ENCODE measurements around the gene DSCAML1.

DSCAML1 gene

DNA sequence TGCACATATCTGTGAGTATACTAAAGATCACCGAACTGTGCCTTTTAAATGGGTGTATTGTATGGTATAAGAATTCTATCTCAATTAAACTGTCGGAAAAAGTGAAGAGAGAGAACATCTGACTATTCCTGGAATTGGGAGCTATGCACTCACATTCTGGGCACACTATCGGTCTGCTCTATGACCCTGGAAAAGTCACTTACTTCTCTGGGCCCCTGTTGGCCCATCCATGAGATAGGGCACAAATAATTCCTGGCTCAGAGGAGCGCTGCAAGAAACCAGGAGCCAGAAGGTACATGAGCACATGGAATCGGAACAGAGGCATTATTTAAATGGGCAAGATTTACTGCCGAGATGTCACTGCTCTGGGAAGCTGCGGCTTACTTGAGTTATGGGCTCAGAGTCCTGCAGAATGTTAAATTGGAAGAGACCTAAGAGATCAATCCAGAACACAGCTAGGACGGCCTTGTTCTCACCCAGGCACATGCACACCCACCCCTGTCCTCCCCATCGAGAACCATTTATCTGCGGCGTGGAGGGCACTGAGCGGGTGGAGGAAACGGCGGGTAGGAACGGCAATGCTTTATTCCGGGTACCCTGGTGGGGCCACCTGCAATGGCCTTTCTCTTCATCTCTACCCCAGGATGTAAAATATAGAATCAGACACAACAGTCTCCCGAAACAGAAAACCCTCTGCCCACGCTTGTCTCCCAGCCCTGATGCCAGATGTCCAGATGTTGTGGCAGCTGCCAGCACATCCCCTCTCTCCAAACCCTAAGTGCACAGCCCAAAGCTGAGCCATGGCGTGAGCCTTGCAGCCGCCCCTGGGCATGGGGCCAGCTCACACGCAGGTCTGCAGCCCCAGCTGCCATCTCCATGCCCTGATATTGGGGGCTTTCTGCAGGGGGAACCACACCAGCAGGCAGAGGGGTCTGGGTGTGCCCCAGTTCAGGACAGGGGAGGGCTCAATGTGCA is 142.4 kb downstream of the DSCAML1 start:
- DNase-seq, result no peak

DNA sequence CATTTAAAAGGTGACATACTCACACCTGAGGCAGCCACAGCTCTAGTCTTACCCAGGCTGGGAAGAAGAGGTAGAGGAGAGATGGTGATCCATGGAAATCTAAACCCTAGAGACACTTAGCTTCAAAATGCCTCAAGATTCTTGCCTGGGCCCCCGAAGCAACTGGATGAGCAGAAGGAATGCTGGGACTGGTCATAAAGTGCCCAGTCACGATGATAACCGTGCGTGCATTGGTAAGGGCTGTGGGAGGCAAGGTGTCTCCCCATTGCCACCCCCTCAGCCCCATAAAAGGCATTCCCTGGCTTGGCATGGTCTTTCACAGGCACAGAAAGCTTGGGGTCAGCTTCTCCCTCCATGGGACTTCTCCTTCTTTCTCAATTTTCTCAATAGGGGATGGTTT is 144.5 kb downstream of the DSCAML1 start:
- no peak for DNase-seq

DNA sequence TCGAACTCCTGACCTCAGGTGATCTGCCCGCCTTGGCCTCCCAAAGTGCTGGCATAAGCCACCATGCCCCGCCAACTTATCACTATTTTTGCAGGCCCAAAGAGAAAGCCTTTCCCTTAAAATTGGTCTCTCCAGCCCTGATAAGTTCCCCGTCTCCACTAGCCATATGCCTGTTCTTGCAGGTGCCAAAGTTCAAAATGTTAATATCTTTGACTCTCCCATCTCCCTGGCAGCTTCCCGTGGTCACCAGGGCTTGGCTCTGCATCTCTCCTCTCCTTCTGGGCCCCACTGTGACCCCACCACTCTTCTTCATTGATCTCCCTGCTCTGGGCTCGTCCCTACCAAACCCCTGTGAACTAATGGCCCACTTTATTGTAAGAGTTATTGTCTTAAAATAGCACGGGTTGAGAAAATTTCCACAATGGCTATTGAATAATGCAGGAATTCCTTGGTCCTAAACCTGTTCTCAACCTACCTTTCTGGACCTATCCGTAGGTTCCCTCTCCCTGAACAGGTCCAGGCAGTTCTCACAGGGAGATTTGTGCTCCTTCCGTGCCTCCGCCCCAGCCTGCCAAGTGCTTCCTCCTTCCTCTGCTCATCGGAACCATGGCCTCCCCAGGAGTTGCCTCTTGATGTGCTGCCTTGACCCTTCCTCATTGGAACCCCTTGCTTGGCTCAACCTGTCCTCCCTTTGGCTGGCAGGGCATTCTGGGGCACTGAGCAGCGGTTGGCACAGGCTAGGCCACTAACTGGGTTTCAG is 147.5 kb downstream of the DSCAML1 start:
- DNase-seq, result no peak

DNA sequence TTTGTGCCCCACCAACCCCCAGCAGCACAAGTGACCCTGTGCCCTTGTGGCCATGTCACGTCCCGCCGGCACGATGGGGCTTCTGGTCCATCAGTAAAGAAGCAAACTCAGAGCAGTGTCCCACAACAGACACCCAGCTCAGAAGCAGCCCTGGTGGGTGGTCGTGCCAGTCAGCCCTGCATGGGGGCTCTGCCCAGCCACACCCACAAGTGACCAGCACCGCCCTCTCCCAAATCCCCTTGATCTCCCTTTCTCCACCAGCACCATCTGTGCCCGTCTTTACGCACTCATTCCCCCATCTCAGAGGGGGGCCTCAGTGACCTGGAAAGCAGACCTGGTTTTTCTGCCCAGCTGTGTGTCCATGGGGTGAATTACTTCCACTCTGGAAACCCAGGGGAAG is 149.1 kb downstream of the DSCAML1 start:
- no peak for DNase-seq

DNA sequence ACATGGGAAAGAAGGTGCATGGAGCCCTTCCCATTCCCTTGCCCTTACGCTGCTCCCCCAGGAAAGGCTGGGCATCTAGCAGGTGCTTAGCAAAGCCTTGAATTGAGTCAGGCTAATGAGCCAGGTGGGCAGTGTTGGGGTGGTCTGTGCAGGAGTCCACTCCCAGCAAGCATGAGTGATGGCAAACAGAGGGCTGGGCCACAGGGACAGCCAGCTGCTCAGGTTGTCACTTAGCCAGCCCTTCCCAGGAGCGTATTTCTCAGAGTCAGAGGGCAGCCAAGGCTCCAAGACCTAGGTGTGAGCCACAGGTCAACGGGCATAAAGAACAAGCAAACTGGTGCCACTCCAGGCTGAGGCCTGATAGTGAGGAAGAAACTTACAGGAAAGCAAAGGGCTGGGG is 149.8 kb downstream of the DSCAML1 start:
- no peak for DNase-seq

DNA sequence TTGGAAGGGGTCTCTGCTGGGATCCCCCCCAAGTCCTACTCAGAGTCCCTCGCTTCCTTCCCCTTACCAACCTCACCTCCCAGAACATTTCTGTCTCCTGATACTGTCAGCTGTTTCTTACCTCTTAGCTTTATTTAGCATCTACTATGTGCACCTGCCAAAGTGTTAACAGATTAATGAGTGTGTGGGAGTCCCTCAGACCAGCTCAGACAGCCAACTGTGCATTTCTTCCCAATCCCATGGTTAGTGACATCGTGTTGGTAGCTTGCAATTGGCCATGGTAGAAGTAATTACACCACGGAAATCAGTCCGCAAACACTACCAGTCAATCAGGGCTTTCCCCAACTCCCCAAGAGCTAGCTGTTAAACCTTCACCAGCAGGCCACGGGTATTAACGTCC is 150.6 kb downstream of the DSCAML1 start:
- DNase-seq, result no peak

DNA sequence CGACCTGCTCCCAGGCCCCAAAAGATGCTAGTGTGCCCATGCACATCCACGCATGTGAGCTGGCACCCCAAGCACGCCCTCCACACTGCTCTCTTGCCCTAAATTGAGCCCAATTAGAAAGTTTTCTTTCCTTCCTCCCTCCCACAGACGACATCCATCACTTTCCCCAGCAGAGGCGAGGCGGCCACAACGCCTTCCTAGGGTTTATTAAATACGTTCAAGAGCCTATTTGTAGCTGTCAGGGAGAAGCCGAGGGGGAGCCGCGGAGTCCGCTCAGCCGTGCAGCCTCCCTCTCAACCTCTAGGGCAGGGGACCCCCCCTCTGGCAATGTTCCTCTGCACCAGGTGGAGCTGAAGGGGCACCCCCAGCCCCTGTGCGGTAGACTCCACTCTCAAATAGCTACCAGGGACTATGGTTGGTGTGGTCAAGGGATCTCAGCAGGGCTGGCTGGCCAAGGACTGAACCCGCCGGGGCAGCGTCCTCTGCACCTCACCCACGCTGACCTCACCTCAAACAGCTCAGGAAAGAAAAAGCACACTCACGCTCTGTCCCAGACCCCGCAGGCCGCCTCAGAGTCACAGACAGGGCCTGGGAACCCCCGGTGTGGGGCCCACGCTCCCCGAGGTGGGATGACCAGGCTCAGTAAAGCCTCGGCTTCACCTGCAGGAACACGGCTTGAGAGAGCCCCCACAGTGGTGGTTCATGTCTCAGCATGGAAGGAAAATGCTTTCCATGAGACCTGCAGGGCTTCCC is 152.4 kb downstream of the DSCAML1 start:
- DNase-seq, result no peak

GRCh38 chr11:117643606-117644300 is 153.3 kb downstream of the DSCAML1 start:
- no peak for DNase-seq

DNA sequence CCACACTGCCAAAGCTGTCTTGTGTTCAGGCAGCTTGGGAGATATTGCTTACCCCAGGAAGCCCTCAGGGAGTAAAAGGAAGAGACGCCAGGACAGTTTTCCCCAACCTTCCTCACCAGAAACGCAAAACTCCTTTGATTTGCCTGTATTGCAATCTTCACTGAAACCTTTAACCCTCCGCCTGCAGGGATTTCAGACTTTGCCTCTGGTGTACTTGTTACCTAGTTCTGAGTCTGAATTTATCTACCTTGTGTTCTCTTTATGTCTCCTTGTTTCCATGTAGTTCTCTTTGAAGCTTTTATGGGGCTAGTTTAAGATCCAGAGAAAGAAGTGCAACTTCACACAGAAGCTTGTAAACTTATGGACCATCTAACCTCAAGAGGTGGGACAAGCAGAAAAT is 154.2 kb downstream of the DSCAML1 start:
- no peak for DNase-seq

DNA sequence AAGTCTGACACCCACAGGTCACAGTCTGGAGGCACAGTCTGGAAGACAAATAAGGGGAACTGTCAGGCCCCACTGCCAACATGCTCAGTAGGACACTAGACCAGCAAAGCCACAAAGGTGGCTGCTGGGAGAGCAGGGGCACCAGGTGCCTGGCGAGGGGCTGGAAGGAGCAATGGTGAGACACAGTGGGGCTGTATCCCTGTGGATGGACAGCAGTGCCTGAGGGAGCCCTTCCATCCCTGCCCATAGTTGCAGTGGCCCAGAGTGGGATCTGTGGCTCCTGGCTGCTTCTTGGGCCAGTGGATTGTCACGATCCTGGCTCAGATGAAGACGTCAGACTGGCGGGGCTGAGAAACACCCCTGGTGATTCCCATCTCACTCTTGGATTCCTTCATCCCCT is 154.6 kb downstream of the DSCAML1 start:
- DNase-seq, result no peak

DNA sequence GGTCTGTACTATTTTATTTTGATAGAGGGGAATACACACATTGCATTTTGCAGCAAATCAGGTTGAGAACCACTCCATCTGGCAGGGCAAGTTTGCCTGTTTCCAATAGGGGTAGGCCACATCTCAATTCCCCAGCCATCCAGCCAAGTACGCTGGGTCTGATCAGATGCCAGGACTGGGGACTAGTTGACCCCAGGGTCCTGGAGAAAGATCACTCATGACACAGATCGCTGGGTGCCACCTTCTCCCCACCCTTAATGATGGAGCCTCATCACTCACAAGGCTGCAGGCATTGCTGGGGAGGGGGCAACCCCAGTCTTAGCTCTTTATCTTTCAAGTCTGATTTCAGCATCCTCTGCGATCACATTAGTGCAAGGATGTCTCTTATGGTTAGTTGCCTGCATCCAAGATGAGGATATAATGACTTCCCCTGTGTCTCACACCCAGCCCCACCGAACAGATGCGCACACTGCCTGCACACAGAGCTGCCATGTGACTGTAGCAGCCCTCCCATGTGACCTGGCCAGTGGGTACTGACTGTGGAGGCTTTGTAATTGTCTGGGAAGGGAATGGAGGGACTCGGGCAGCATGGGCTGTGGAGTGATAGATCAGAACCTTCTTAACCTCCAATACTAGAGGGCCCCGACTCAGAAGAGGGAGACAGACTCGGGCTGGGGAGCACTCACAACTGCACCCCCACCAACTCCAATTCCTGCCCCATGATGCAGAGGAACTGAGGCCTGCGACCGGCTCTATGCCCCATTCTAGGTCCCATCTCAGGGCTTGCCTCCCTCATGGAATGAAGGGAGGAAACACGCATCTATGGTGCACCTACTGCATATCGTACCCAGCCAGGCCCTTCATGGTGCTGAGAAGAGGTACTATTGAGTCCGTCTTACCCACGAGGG is 155.8 kb downstream of the DSCAML1 start:
- no peak for DNase-seq

DNA sequence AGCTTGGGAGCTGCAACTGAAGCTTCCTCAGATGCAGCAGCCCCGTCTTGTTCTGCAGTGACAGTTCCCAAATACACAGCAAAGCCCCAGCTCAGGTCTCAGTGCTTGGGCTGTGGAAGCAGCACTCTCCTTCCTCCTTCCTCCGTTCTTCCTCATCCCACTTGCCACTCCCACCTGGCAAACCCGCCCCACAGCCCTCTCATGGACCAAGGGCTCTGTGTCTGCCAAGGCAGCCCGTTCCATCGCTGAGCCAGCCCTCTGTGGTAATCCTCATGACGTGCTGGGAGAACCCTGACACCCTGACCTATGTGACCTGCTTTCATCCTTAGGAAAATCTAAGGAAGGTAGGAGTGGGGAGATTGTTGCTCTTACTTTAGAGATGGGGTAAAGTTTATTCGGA is 157.0 kb downstream of the DSCAML1 start:
- no peak for DNase-seq

- no peak for DNase-seq
Observed at GRCh38 chr11:117639601-117640000, 157.4 kb downstream of the DSCAML1 start.

DNA sequence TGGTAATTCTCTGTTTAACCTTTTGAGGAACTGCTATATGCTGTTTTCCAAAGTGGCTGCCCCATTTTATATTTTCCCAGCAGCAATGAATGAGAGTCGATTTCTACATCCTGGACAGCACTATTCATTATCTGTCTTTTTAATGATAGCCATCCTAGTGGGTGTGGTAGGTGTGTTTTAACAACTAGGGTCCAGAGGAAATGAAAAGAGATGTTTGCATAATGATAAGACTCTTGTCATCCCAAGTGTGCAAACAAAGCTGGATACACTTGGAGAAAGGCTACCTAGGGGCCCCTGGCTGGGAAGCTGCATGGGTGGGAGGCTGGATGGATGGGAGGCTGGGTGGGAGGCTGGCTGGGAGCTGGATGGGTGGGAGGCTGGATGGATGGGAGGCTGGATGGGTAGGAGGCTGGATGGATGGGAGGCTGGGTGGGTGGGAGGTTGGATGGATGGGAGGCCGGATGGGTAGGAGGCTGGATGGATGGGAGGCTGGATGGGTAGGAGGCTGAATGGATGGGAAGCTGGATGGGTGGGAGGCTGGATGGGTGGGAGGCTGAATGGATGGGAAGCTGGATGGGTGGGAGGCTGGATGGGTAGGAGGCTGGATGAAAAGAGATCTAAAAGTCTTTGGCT is 158.0 kb downstream of the DSCAML1 start:
- no peak for DNase-seq

GRCh38 chr11:117634756-117635603 is 162.0 kb downstream of the DSCAML1 start:
- DNase-seq, result no peak

DNA sequence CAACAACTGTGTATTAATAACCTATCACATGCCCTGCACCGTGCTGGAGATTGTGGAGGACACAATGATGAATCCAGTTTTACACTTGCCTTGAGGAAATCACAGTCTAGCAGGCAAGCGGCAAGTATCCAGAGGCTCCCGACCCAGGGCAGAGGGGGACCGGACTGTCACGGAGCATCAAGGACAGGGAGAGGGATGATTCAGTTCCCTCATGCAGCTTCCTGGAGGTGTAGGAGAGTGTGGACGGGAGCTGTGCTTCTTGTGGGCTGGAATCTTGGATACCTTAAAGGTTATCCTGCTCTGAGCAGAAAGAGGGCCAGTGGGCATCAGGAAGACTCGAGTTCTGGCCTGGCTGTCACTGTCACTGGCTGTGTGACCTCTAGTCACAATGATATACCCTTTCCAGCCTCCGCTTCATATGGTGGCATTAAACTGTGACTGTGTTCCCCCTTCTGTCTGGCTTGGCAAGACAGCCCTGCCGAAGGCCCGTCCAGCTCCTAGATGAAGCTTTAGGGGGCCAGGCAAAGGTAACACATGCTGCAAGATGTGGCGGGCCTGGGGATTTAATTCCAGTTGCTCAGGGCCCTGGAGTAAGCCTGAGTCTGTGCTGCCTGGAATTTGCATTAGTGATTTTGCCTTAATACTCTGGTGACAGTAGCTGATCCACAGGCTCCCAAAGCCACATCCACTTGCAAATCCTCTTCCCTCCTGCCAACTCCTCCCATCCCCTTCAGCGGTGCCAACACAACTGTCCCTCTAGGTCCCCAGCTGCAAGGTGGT is 162.8 kb downstream of the DSCAML1 start:
- DNase-seq, result no peak

GRCh38 chr11:117633186-117633754 is 163.7 kb downstream of the DSCAML1 start:
- no peak for DNase-seq

GRCh38 chr11:117632306-117632705 is 164.7 kb downstream of the DSCAML1 start:
- no peak for DNase-seq

All from stimulated activated CD4-positive, alpha-beta T cell treated with anti-CD3 and anti-CD28 coated beads, Interleukin-15, amount 100 ng/mL, for 24 hours (primary cell).